ENCODE results near the gene MCM7.

GRCh38 chr7:100051611-100052010 is 49.6 kb downstream of the MCM7 start:
- TF ChIP-seq CTCF (IDR thresholded peaks at IDR 0.05) (no peak), POLR2A (IDR thresholded peaks at IDR 0.05) (no peak), EP300 (IDR thresholded peaks at IDR 0.05; ENCODE audit: low read depth) (no peak), POLR2AphosphoS5 (IDR thresholded peaks at IDR 0.05) (no peak)
